Cardiac septum (tissue), 1 donor: ENCODE measurements around the gene ADAMTSL1. TPM values are rescaled to one million over a fixed set of nuclear protein-coding genes. Genes with fewer than 3 reads are reported as not detected.

Experiments
- DNase-seq: peaks from one replicate; pipeline ENCODE4 v3.0.0-alpha.2; 2020; ENCODE audit warnings: low spot score
- intact Hi-C: fragments of 100-400 bp; cut with DNase I; formaldehyde crosslinking; loops from one replicate; pipeline ENCODE4 v1.14.0; 2022
- long read RNA-seq: library from polyadenylated mRNA; unstranded; transcript quantifications from one replicate; pipeline ENCODE4 v2.0.0, GENCODE V29; 2021
- total RNA-seq: library from RNA; stranded (reverse); fragmentation: NEBNext Ultra II Directional; extraction: Animal tissue kit (Norgen Biotek cat#: 25700); gene quantifications from one replicate; pipeline ENCODE4 v1.2.1, GENCODE V29; 2021
- donor health status: DM: no; HTN: no; CAD: no.

Gene ADAMTSL1
- 2.1 TPM for total RNA-seq
- long read RNA-seq, partial matches to known transcripts: 0 of 6 reads
- long read RNA-seq, other reads (novel, unspliced or antisense): 6 of 6 reads

- intact Hi-C loops: loop anchor here (10.0 kb wide), 1 partner anchor 311 kb away; no protein-coding TSS in a partner anchor
- DNase-seq: no peak
These were observed at the start of gene ADAMTSL1 for GRCh38 chr9:18473652-18474279. TSS of gene ADAMTSL1 (plus strand) at chr9:18474153. CDS start at chr9:18474233, 80 bp downstream.

GRCh38 chr9:18427691-18428090, 46.3 kb upstream of the ADAMTSL1 start:
- intact Hi-C loops: no loop called here
- DNase-seq: no peak

- DNase-seq: no peak
- intact Hi-C loops: no loop called here
These were observed 45.3 kb upstream of the ADAMTSL1 start for GRCh38 chr9:18428661-18429060.

GRCh38 chr9:18429070-18429469, 44.9 kb upstream of the ADAMTSL1 start:
- DNase-seq: no peak
- intact Hi-C loops: no loop called here

GRCh38 chr9:18433620-18434019, 40.3 kb upstream of the ADAMTSL1 start:
- intact Hi-C loops: no loop called here
- DNase-seq: no peak

GRCh38 chr9:18437315-18438201, 36.4 kb upstream of the ADAMTSL1 start:
- intact Hi-C loops: loop anchor here (2.0 to 5.0 kb wide), 2 partner anchors 75 to 425 kb away; no protein-coding TSS in a partner anchor
- DNase-seq: peak; percentile 77

- peak; percentile 75 for DNase-seq
- intact Hi-C loops: loop anchor here (2.0 to 5.0 kb wide), 2 partner anchors 76 to 424 kb away; no protein-coding TSS in a partner anchor
These were observed 35.5 kb upstream of the ADAMTSL1 start for GRCh38 chr9:18438300-18438925.

- intact Hi-C loops: loop anchor here (2.0 to 5.0 kb wide), 2 partner anchors 76 to 423 kb away; no protein-coding TSS in a partner anchor
- no peak for DNase-seq
These were observed 35.0 kb upstream of the ADAMTSL1 start for GRCh38 chr9:18438951-18439350.

- intact Hi-C loops: loop anchor here (10.0 kb wide), 1 partner anchor 584 kb away; no protein-coding TSS in a partner anchor
These were observed 32.7 kb upstream of the ADAMTSL1 start for GRCh38 chr9:18441261-18441660.

GRCh38 chr9:18442629-18443491, 31.1 kb upstream of the ADAMTSL1 start:
- intact Hi-C loops: loop anchor here (2.0 to 10.0 kb wide), 2 partner anchors 188 to 582 kb away; no protein-coding TSS in a partner anchor

More at GRCh38 chr9:18441261-18441660, 32.7 kb upstream of the ADAMTSL1 start:
- no peak for DNase-seq

GRCh38 chr9:18447131-18447530, 26.8 kb upstream of the ADAMTSL1 start:
- DNase-seq: no peak
- intact Hi-C loops: loop anchor here (10.0 kb wide), 1 partner anchor 578 kb away; no protein-coding TSS in a partner anchor

More at GRCh38 chr9:18442629-18443491, 31.1 kb upstream of the ADAMTSL1 start:
- peak; percentile 81 for DNase-seq

GRCh38 chr9:18447541-18447940, 26.4 kb upstream of the ADAMTSL1 start:
- no peak for DNase-seq
- intact Hi-C loops: loop anchor here (10.0 kb wide), 1 partner anchor 577 kb away; no protein-coding TSS in a partner anchor

GRCh38 chr9:18448101-18448500, 25.9 kb upstream of the ADAMTSL1 start:
- intact Hi-C loops: loop anchor here (10.0 kb wide), 1 partner anchor 577 kb away; no protein-coding TSS in a partner anchor

GRCh38 chr9:18451406-18451805, 22.5 kb upstream of the ADAMTSL1 start:
- intact Hi-C loops: no loop called here

More at GRCh38 chr9:18448101-18448500, 25.9 kb upstream of the ADAMTSL1 start:
- DNase-seq: no peak

GRCh38 chr9:18452276-18452675, 21.7 kb upstream of the ADAMTSL1 start:
- intact Hi-C loops: no loop called here
- no peak for DNase-seq

More at GRCh38 chr9:18451406-18451805, 22.5 kb upstream of the ADAMTSL1 start:
- DNase-seq: no peak

- intact Hi-C loops: loop anchor here (5.0 kb wide), 1 partner anchor 199 kb away; no protein-coding TSS in a partner anchor
- DNase-seq: no peak
These were observed 17.2 kb upstream of the ADAMTSL1 start for GRCh38 chr9:18456624-18457237.

- no peak for DNase-seq
- intact Hi-C loops: loop anchor here (5.0 kb wide), 1 partner anchor 200 kb away; no protein-coding TSS in a partner anchor
These were observed 16.4 kb upstream of the ADAMTSL1 start for GRCh38 chr9:18457510-18457909.
